ENCODE data around the gene ARSB.
"Not testable (repeated sequence)": the region's sequence is repeated elsewhere in the genome, so short reads cannot be mapped to it uniquely, and the experiment has no call there.

The ARSB gene

DNA sequence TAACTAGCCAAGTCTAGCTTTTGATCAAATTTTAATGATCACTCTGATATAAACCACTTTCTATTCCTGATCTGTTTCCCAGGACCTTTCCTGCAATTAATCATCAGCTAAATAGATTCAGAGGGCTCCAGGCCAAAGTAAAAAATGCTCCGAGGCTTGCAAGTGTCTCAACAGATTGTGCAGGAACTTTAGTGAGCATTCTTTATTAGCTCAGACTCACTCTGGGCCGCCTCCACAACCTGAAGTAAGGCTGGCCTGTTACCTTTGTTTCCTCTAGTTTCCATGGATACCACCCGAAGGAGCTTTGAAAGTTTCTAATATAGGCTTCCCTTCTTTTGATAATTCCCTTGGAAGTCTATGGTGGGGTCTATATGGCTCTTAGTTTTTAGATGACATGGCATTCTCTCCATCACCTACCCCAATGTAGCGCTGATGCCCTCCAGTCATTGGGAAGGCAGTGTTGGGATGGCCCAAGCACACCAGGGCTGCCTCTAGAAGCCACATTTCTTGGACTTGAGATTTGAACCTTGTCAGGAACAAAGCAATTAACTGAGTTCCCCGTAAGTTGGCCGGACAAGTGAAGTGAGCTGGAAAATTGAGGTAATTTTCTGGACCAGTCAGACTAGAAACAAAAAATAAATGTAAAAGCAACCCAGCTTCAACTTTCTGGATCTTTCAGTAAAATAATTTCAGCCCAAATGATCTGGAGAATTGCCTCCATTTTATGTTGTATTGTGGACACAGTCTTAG is 238.9 kb downstream of the ARSB start:
- DNase-seq = no peak

GRCh38 chr5:78744951-78745534 is 240.1 kb downstream of the ARSB start:
- no peak for DNase-seq

DNA sequence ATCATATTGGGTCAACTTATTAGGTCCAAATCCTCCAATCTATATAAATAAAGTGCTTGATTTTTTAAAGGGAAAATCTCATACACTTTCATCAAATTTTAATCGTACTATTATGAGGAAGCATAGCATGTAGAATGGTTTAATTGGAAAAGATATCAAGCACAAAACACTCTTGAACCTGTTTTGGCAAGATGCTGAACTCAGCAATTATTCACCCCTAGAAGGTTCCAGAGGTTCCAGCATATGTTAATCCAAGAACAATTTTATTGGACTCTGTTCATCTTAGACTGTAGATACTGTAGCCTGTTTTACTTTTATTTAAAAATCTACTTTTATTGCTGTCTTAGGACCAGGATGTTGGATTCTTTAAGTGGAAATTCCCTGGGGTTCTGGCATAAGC is 244.1 kb downstream of the ARSB start:
- no peak for DNase-seq

GRCh38 chr5:78738693-78739300 is 246.3 kb downstream of the ARSB start:
- no peak for DNase-seq

DNA sequence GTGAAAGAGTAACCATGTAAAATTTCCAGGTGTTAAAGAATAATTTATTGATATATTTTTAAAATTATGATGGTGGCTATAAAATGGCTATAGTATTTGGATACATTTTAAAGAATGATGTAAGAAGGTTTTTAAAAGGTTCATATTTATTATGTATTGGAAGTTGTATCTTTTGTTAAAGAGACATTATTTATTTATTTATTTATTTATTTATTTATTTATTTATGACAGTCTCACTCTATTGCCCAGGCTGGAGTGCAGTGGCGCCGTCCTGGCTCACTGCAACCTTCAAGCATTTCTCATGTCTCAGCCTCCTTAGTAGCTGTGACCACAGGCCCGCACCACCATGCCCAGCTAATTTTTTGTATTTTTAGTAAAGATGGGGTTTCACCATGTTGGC is 247.0 kb downstream of the ARSB start:
- DNase-seq = no peak

GRCh38 chr5:78735834-78736463 is 249.2 kb downstream of the ARSB start:
- no peak for DNase-seq

DNA sequence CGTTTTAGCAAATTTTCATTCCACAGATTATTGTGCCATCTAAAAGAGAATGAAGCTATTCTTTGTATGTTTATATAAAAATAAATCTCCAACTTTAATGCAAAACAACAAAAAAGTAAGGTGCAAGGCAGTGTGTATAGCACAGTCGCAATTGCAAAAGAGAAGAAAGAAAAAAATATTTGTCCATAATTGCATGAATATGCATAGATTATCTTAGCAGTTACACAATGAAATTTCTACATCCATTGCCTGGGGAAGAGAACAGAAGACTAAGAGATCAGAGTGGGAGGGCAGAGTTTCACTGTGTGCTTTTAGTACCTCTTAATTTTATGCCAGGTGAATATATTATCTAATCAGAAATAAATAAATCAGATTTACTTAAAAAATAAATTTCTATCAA is 250.2 kb downstream of the ARSB start:
- no peak for DNase-seq

- DNase-seq = no peak
Observed at GRCh38 chr5:78734094-78734845, 250.8 kb downstream of the ARSB start.

- DNase-seq = not testable (repeated sequence)
Observed at GRCh38 chr5:78732721-78733120, 252.4 kb downstream of the ARSB start.

- DNase-seq = no peak
Observed at GRCh38 chr5:78731884-78732283, 253.2 kb downstream of the ARSB start.

- DNase-seq = no peak
Observed at GRCh38 chr5:78730300-78731094, 254.6 kb downstream of the ARSB start.

- no peak for DNase-seq
Observed at GRCh38 chr5:78727786-78728761, 257.0 kb downstream of the ARSB start.
